Mucosa of descending colon (tissue), 3 donors: Measurements from ENCODE around the gene IFITM1. TPM values are rescaled to one million over a fixed set of nuclear protein-coding genes. Genes with fewer than 3 reads are reported as not detected.
"Not testable (repeated sequence)": the region's sequence is repeated elsewhere in the genome, so short reads cannot be mapped to it uniquely, and the experiment has no call there.

Experiments
- ATAC-seq: fragments of 200-7000 bp; cut with Tn5 transposase; one replicate; pipeline ENCODE4 v1.9.1; 2020; ENCODE audit warnings: mild to moderate bottlenecking, moderate library complexity
- DNase-seq, 3 donors: peaks; one replicate each; pipeline ENCODE4 v3.0.0-alpha.2; 2020
- H3K36me3 ChIP-seq: fragments of 200-600 bp; one replicate; pipeline ENCODE4 v1.8.0; 2021; ENCODE audit warnings: low read depth, mild to moderate bottlenecking
- H3K4me1 ChIP-seq: fragments of 200-600 bp; one replicate; pipeline ENCODE4 v1.8.0; 2021; ENCODE audit warnings: low read depth, mild to moderate bottlenecking
- H3K4me3 ChIP-seq: fragments of 200-600 bp; one replicate; pipeline ENCODE4 v1.8.0; 2021; ENCODE audit warnings: mild to moderate bottlenecking
- H3K9me3 ChIP-seq: fragments of 200-600 bp; one replicate; pipeline ENCODE4 v1.8.0; 2021; ENCODE audit warnings: mild to moderate bottlenecking
- CTCF ChIP-seq: fragments of 200-600 bp; IDR thresholded peaks from one replicate; pipeline ENCODE4 v1.8.0; 2022; ENCODE audit warnings: antibody characterized with exemption, mild to moderate bottlenecking
- intact Hi-C, 2 donors: fragments of 100-400 bp; cut with DNase I in 1 of 2; cut with micrococcal nuclease in 1 of 2; formaldehyde crosslinking; loops; one replicate each; pipeline versions ENCODE4 v1.11.0 to v1.11.1; 2022; cut with DNase I, micrococcal nuclease
- total RNA-seq, 3 donors: library from RNA; stranded (reverse); fragmentation: NEBNext Ultra II Directional in 2 of 3; extraction: Animal tissue kit (Norgen Biotek cat#: 25700) in 2 of 3; gene quantifications; one replicate each; pipeline versions ENCODE4 v1.2.1 to v1.2.4, GENCODE V29; 2021 to 2023
- donor health status: DM: no; HTN: no; CAD: no; lungs with moderate emphysema.
- donor health status: DM: no; HTN: no; CAD: no.
- donor health status: DM: no; HTN: yes; CAD: no.

Gene IFITM1
- total RNA-seq, 3 donors from 2014 or later: 80.2 to 182 (median 87.3) TPM

- Histone ChIP-seq H3K4me3 (no peak overlapping the region), H3K36me3 (no peaks in the 10 kb centered on the region), H3K4me1 (peaks cover 14% of the 10 kb centered on the region), H3K9me3 (no peaks in the 10 kb centered on the region)
- DNase-seq (peak in 2 of 3 donors; percentile 35 to 61), ATAC-seq (peak; percentile 6)
- intact Hi-C loops: no loop called here
- TF ChIP-seq CTCF: no peak
These were observed 17.0 kb downstream of the IFITM1 start for GRCh38 chr11:330694-331357.

- Histone ChIP-seq H3K9me3 (no peaks in the 10 kb centered on the region), H3K4me1 (peaks cover 10% of the 10 kb centered on the region), H3K4me3 (no peak overlapping the region), H3K36me3 (no peaks in the 10 kb centered on the region)
- intact Hi-C loops: no loop called here
- DNase-seq (peak in 1 of 3 donors; percentile 21), ATAC-seq (no peak)
- TF ChIP-seq CTCF: no peak
These were observed 17.7 kb downstream of the IFITM1 start for GRCh38 chr11:331358-332060.

GRCh38 chr11:332651-333480 is 19.0 kb downstream of the IFITM1 start:
- DNase-seq (no peak), ATAC-seq (no peak)
- intact Hi-C loops: no loop called here
- Histone ChIP-seq H3K9me3 (no peaks in the 10 kb centered on the region), H3K4me1 (no peaks in the 10 kb centered on the region), H3K4me3 (no peak overlapping the region), H3K36me3 (no peaks in the 10 kb centered on the region)
- TF ChIP-seq CTCF: no peak

- ATAC-seq, H3K4me3 ChIP-seq, H3K4me1 ChIP-seq, H3K9me3 ChIP-seq, DNase-seq, H3K36me3 ChIP-seq, intact Hi-C loops: not testable (repeated sequence)
These were observed 19.9 kb downstream of the IFITM1 start for GRCh38 chr11:333616-334263.

- TF ChIP-seq CTCF: no peak
- H3K4me3 ChIP-seq: no peak overlapping the region
- DNase-seq: peak in 1 of 3 donors; percentile 12
- no peaks in the 10 kb centered on the region for H3K9me3 ChIP-seq
- no peaks in the 10 kb centered on the region for H3K36me3 ChIP-seq
- intact Hi-C loops: no loop called here
- no peak for ATAC-seq
- no peaks in the 10 kb centered on the region for H3K4me1 ChIP-seq
These were observed 20.6 kb downstream of the IFITM1 start for GRCh38 chr11:334264-334994.
